Thymus (tissue), 14 donors: ENCODE results near the gene MED4. TPM values are rescaled to one million over a fixed set of nuclear protein-coding genes. Genes with fewer than 3 reads are reported as not detected.
A peak's percentile ranks its signal among the peaks of the same experiment; 100 is the strongest.

Experiments used
- DNase-seq, 9 donors: peaks; one replicate each; pipeline ENCODE4 v3.0.0-alpha.2; 2013; ENCODE audit warnings: low spot score in 9 of 9, low read depth in 6 of 9, missing footprints in 1 of 9
- H3K27ac ChIP-seq, 2 donors: one replicate each; pipeline ENCODE4 v1.5.1; 2013; ENCODE audit warnings: control low read depth in 1 of 2, low read depth in 1 of 2, low read length in 1 of 2, mild to moderate bottlenecking in 1 of 2, moderate library complexity in 1 of 2
- H3K27me3 ChIP-seq, 2 donors: one replicate each; pipeline ENCODE4 v1.5.1; 2013; ENCODE audit warnings: low read length in 1 of 2; ENCODE audit not compliant: control insufficient read depth in 2 of 2, insufficient read depth in 1 of 2
- H3K36me3 ChIP-seq, 2 donors: one replicate each; pipeline ENCODE4 v1.5.1; 2013; ENCODE audit warnings: low read length in 1 of 2, mild to moderate bottlenecking in 1 of 2, moderate library complexity in 1 of 2; ENCODE audit not compliant: control insufficient read depth in 2 of 2, insufficient read depth in 2 of 2
- H3K4me1 ChIP-seq, 2 donors: one replicate each; pipeline ENCODE4 v1.5.1; 2013; ENCODE audit warnings: low read length in 2 of 2; ENCODE audit not compliant: control insufficient read depth in 2 of 2, insufficient read depth in 2 of 2
- H3K4me3 ChIP-seq, 2 donors: one replicate each; pipeline ENCODE4 v1.5.1; 2013; ENCODE audit warnings: low read length in 2 of 2, control low read depth in 1 of 2, mild to moderate bottlenecking in 1 of 2
- H3K9me3 ChIP-seq, 2 donors: one replicate each; pipeline ENCODE4 v1.5.1; 2013; ENCODE audit warnings: low read length in 1 of 2, mild to moderate bottlenecking in 1 of 2; ENCODE audit not compliant: control insufficient read depth in 2 of 2, insufficient read depth in 1 of 2
- whole genome bisulfite sequencing: extraction: QIAGEN DNeasy Blood & Tissue Kit; methylation state at CpG from one replicate; pipeline ENCODE4 v1.1.7; 2013; 5-methylcytosine and 5-hydroxymethylcytosine counted together
- long read RNA-seq, 10 donors: transcript quantifications; one replicate each; lab custom pipeline, GENCODE V29; 2026
- polyA plus RNA-seq: library from polyadenylated mRNA; stranded (reverse); fragments of 200-250 nt; gene quantifications from one replicate; pipeline ENCODE4 v1.2.3, GENCODE V29; 2013
- total RNA-seq: library from RNA; stranded (reverse); fragments of 120-200 nt; gene quantifications from one replicate; pipeline ENCODE4 v1.2.4, GENCODE V29; 2013
- donor health status: healthy.

Gene MED4
- total RNA-seq (45.3 TPM), polyA plus RNA-seq (97.3 TPM)
- long read RNA-seq, donor 1, partial matches to known transcripts: 0 of 6 reads
- long read RNA-seq, donor 1, other reads (novel, unspliced or antisense): 0 of 6 reads
- long read RNA-seq, donor 2: 0 reads
- long read RNA-seq, donor 3, transcript MED4-202 (7 exons, 931 nt): minor isoform, 17 of 131 reads
- long read RNA-seq, donor 3, transcript MED4-201 (7 exons, 2,022 nt): major isoform, 43 of 131 reads
- long read RNA-seq, donor 3, partial matches to known transcripts: 70 of 131 reads
- long read RNA-seq, donor 3, other reads (novel, unspliced or antisense): 0 of 131 reads
- long read RNA-seq, donor 4, transcript MED4-201 (7 exons, 2,022 nt): major isoform, 12 of 42 reads
- long read RNA-seq, donor 4, transcript MED4-202 (7 exons, 931 nt): minor isoform, 5 of 42 reads
- long read RNA-seq, donor 4, partial matches to known transcripts: 25 of 42 reads
- long read RNA-seq, donor 4, other reads (novel, unspliced or antisense): 0 of 42 reads
- long read RNA-seq, donor 5, transcript MED4-201 (7 exons, 2,022 nt): major isoform, 35 of 160 reads
- long read RNA-seq, donor 5, transcript MED4-202 (7 exons, 931 nt): minor isoform, 18 of 160 reads
- long read RNA-seq, donor 5, partial matches to known transcripts: 106 of 160 reads
- long read RNA-seq, donor 5, other reads (novel, unspliced or antisense): 0 of 160 reads
- long read RNA-seq, donor 6, transcript MED4-201 (7 exons, 2,022 nt): major isoform, 34 of 59 reads
- long read RNA-seq, donor 6, transcript MED4-202 (7 exons, 931 nt): minor isoform, 8 of 59 reads
- long read RNA-seq, donor 6, partial matches to known transcripts: 17 of 59 reads
- long read RNA-seq, donor 6, other reads (novel, unspliced or antisense): 0 of 59 reads
- long read RNA-seq, donor 7, transcript MED4-202 (7 exons, 931 nt): minor isoform, 9 of 84 reads
- long read RNA-seq, donor 7, transcript MED4-201 (7 exons, 2,022 nt): major isoform, 36 of 84 reads
- long read RNA-seq, donor 7, partial matches to known transcripts: 34 of 84 reads
- long read RNA-seq, donor 7, other reads (novel, unspliced or antisense): 5 of 84 reads
- long read RNA-seq, donor 8, transcript MED4-201 (7 exons, 2,022 nt): major isoform, 13 of 32 reads
- long read RNA-seq, donor 8, partial matches to known transcripts: 17 of 32 reads
- long read RNA-seq, donor 8, other reads (novel, unspliced or antisense): 0 of 32 reads
- long read RNA-seq, donor 9, transcript MED4-202 (7 exons, 931 nt): minor isoform, 6 of 51 reads
- long read RNA-seq, donor 9, transcript MED4-201 (7 exons, 2,022 nt): major isoform, 20 of 51 reads
- long read RNA-seq, donor 9, partial matches to known transcripts: 25 of 51 reads
- long read RNA-seq, donor 9, other reads (novel, unspliced or antisense): 0 of 51 reads
- long read RNA-seq, donor 10, transcript MED4-202 (7 exons, 931 nt): minor isoform, 6 of 57 reads
- long read RNA-seq, donor 10, transcript MED4-201 (7 exons, 2,022 nt): major isoform, 17 of 57 reads
- long read RNA-seq, donor 10, partial matches to known transcripts: 34 of 57 reads
- long read RNA-seq, donor 10, other reads (novel, unspliced or antisense): 0 of 57 reads

GRCh38 chr13:48094781-48095502 is at the start of gene MED4:
Gene MED4, minus strand, starts transcription at chr13:48095104. Its CDS starts 26 bp downstream, at chr13:48095078.
- Histone ChIP-seq H3K9me3 (peaks cover 0 to 5% of the 10 kb centered on the region in 2 donors), H3K27ac (peak within 1 kb of the TSS; percentile 79 to 83), H3K27me3 (no peaks in the 10 kb centered on the region), H3K36me3 (no peaks in the 10 kb centered on the region), H3K4me1 (peaks cover 8 to 12% of the 10 kb centered on the region in 2 donors), H3K4me3 (peak within 1 kb of the TSS; percentile 96 to 100)
- DNase-seq: peak; percentile 91 to 98 (median 94)
- WGBS: 12% methylated on average over 54 of the region's 54 CpGs

GRCh38 chr13:48144413-48145035 is 49.6 kb upstream of the MED4 start:
- 64% methylated on average over 7 of the region's 7 CpGs for WGBS

GRCh38 chr13:48142436-48142835 is 47.5 kb upstream of the MED4 start:
- H3K27ac ChIP-seq: no peak overlapping the region
- H3K27me3 ChIP-seq: no peaks in the 10 kb centered on the region
- no peaks in the 10 kb centered on the region for H3K36me3 ChIP-seq
- H3K9me3 ChIP-seq: no peaks in the 10 kb centered on the region
- no peak overlapping the region for H3K4me3 ChIP-seq
- 94% methylated on average over 3 of the region's 3 CpGs for WGBS
- DNase-seq: no peak
- H3K4me1 ChIP-seq: peaks cover 0 to 3% of the 10 kb centered on the region in 2 donors

More at GRCh38 chr13:48144413-48145035, 49.6 kb upstream of the MED4 start:
- H3K9me3 ChIP-seq: no peaks in the 10 kb centered on the region
- peak in 2 of 9 donors; percentile 44 to 50 for DNase-seq
- H3K36me3 ChIP-seq: no peaks in the 10 kb centered on the region
- peaks cover 0 to 13% of the 10 kb centered on the region in 2 donors for H3K4me1 ChIP-seq
- H3K4me3 ChIP-seq: no peak overlapping the region
- no peaks in the 10 kb centered on the region for H3K27me3 ChIP-seq
- peak overlapping the region; percentile 28 to 33 for H3K27ac ChIP-seq

- H3K4me3 ChIP-seq: no peak overlapping the region
- WGBS: 98% methylated on average over 4 of the region's 4 CpGs
- DNase-seq: no peak
- H3K27ac ChIP-seq: no peak overlapping the region
- H3K27me3 ChIP-seq: no peaks in the 10 kb centered on the region
- no peaks in the 10 kb centered on the region for H3K36me3 ChIP-seq
- no peaks in the 10 kb centered on the region for H3K4me1 ChIP-seq
- H3K9me3 ChIP-seq: no peaks in the 10 kb centered on the region
These were observed 43.4 kb upstream of the MED4 start for GRCh38 chr13:48138270-48138669.

GRCh38 chr13:48132961-48133360 is 38.1 kb upstream of the MED4 start:
- no peaks in the 10 kb centered on the region for H3K27me3 ChIP-seq
- DNase-seq: no peak
- WGBS: 97% methylated on average over 3 of the region's 3 CpGs
- no peak overlapping the region for H3K4me3 ChIP-seq
- H3K27ac ChIP-seq: no peak overlapping the region
- no peaks in the 10 kb centered on the region for H3K36me3 ChIP-seq
- H3K9me3 ChIP-seq: no peaks in the 10 kb centered on the region
- H3K4me1 ChIP-seq: peaks cover 0 to 4% of the 10 kb centered on the region in 2 donors

- Histone ChIP-seq H3K4me3 (no peak overlapping the region), H3K27ac (no peak overlapping the region), H3K36me3 (no peaks in the 10 kb centered on the region), H3K27me3 (no peaks in the 10 kb centered on the region), H3K9me3 (no peaks in the 10 kb centered on the region), H3K4me1 (peaks cover 0 to 13% of the 10 kb centered on the region in 2 donors)
- WGBS: 12% methylated on average over 2 of the region's 2 CpGs
- DNase-seq: peak in 2 of 9 donors; percentile 6 to 30
These were observed 36.6 kb upstream of the MED4 start for GRCh38 chr13:48131533-48131932.

GRCh38 chr13:48126944-48127830 is 32.3 kb upstream of the MED4 start:
- WGBS: 46% methylated on average over 5 of the region's 5 CpGs
- H3K4me1 ChIP-seq: peaks cover 0 to 13% of the 10 kb centered on the region in 2 donors
- DNase-seq: peak; percentile 51 to 89 (median 71)
- no peak overlapping the region for H3K4me3 ChIP-seq
- no peaks in the 10 kb centered on the region for H3K36me3 ChIP-seq
- H3K27ac ChIP-seq: peak overlapping the region; percentile 29 to 74
- no peaks in the 10 kb centered on the region for H3K9me3 ChIP-seq
- H3K27me3 ChIP-seq: no peaks in the 10 kb centered on the region
